Mucosa of gallbladder (tissue), 1 donor: ENCODE measurements around the gene GJD2. TPM values are rescaled to one million over a fixed set of nuclear protein-coding genes. Genes with fewer than 3 reads are reported as not detected.

Source experiments
- DNase-seq: peaks from one replicate; pipeline ENCODE4 v3.0.0-alpha.2; 2020; ENCODE audit warnings: low spot score
- total RNA-seq: library from RNA; stranded (reverse); gene quantifications from one replicate; pipeline ENCODE4 v1.2.1, GENCODE V29; 2021
- donor health status: DM: no; HTN: no; CAD: no.

Gene GJD2
- 0.20 TPM for total RNA-seq

GRCh38 chr15:34754674-34755418 lies at the start of gene GJD2:
TSS of gene GJD2 (minus strand) at chr15:34754998. CDS start at chr15:34754488, 510 bp downstream.
- no peak for DNase-seq

GRCh38 chr15:34804113-34804512 lies 49.3 kb upstream of the GJD2 start:
- DNase-seq = no peak

GRCh38 chr15:34802803-34803750 lies 48.3 kb upstream of the GJD2 start:
- DNase-seq = no peak

GRCh38 chr15:34802371-34802770 lies 47.6 kb upstream of the GJD2 start:
- no peak for DNase-seq

GRCh38 chr15:34799149-34800101 lies 44.6 kb upstream of the GJD2 start:
- DNase-seq = no peak

- DNase-seq = no peak
Observed at GRCh38 chr15:34796847-34797435, 42.1 kb upstream of the GJD2 start.

GRCh38 chr15:34795267-34796081 lies 40.7 kb upstream of the GJD2 start, which contains the start of gene ACTC1:
TSS of gene ACTC1 (minus strand) at chr15:34795549. CDS start at chr15:34794808, 741 bp downstream.
- no peak for DNase-seq

GRCh38 chr15:34794590-34795206 lies 39.9 kb upstream of the GJD2 start:
- DNase-seq = no peak

- no peak for DNase-seq
Observed at GRCh38 chr15:34793901-34794300, 39.1 kb upstream of the GJD2 start.

- no peak for DNase-seq
Observed at GRCh38 chr15:34793071-34793470, 38.3 kb upstream of the GJD2 start.

GRCh38 chr15:34791701-34792100 lies 36.9 kb upstream of the GJD2 start:
- DNase-seq = no peak

GRCh38 chr15:34790121-34790520 lies 35.3 kb upstream of the GJD2 start:
- DNase-seq = no peak

- DNase-seq = no peak
Observed at GRCh38 chr15:34789326-34789725, 34.5 kb upstream of the GJD2 start.

GRCh38 chr15:34786206-34786605 lies 31.4 kb upstream of the GJD2 start:
- DNase-seq = no peak

GRCh38 chr15:34783991-34784390 lies 29.2 kb upstream of the GJD2 start:
- no peak for DNase-seq

GRCh38 chr15:34783431-34783830 lies 28.6 kb upstream of the GJD2 start:
- no peak for DNase-seq

- DNase-seq = no peak
Observed at GRCh38 chr15:34782901-34783300, 28.1 kb upstream of the GJD2 start.

- no peak for DNase-seq
Observed at GRCh38 chr15:34780725-34781124, 25.9 kb upstream of the GJD2 start.

GRCh38 chr15:34776606-34777105 lies 21.9 kb upstream of the GJD2 start:
- no peak for DNase-seq

GRCh38 chr15:34773917-34774316 lies 19.1 kb upstream of the GJD2 start:
- DNase-seq = no peak
